ENCODE results near the gene TMOD1.

- TF ChIP-seq CTCF (IDR thresholded peaks at IDR 0.05) (no peak), POLR2A (IDR thresholded peaks at IDR 0.05) (no peak)
These were observed 103.6 kb downstream of the TMOD1 start for GRCh38 chr9:97604901-97605645.
